GM19023 (cell line): ENCODE measurements around the gene IL17REL.
"Not testable (repeated sequence)": the region's sequence is repeated elsewhere in the genome, so short reads cannot be mapped to it uniquely, and the experiment has no call there.

Experiments
- ATAC-seq: cut with Tn5 transposase; IDR thresholded peaks from one replicate; pipeline ENCODE4 v1.9.1; 2021; ENCODE audit warnings: mild to moderate bottlenecking, moderate library complexity; ENCODE audit not compliant: unreplicated experiment

Gene IL17REL

GRCh38 chr22:49993649-49994360 lies 18.8 kb downstream of the IL17REL start:
- ATAC-seq, result no peak

- ATAC-seq, result no peak
Measured at GRCh38 chr22:49992921-49993648, 19.5 kb downstream of the IL17REL start.

- ATAC-seq, result no peak
Measured at GRCh38 chr22:49991907-49992533, 20.5 kb downstream of the IL17REL start.

GRCh38 chr22:49991167-49991566 lies 21.4 kb downstream of the IL17REL start:
- ATAC-seq, result no peak

- ATAC-seq, result not testable (repeated sequence)
Measured at GRCh38 chr22:49989826-49990225, 22.7 kb downstream of the IL17REL start.

- ATAC-seq, result no peak
Measured at GRCh38 chr22:49986325-49986724, 26.2 kb downstream of the IL17REL start.

- no peak for ATAC-seq
Measured at GRCh38 chr22:49983148-49984042, 29.2 kb downstream of the IL17REL start.

- ATAC-seq, result not testable (repeated sequence)
Measured at GRCh38 chr22:49981799-49982198, 30.8 kb downstream of the IL17REL start.

- no peak for ATAC-seq
Measured at GRCh38 chr22:49979587-49980264, 32.8 kb downstream of the IL17REL start.

GRCh38 chr22:49977578-49977977 lies 35.0 kb downstream of the IL17REL start:
- ATAC-seq, result no peak

- no peak for ATAC-seq
Measured at GRCh38 chr22:49976439-49977175, 36.0 kb downstream of the IL17REL start.

GRCh38 chr22:49975543-49976389 lies 36.8 kb downstream of the IL17REL start:
- no peak for ATAC-seq

GRCh38 chr22:49973018-49973961 lies 39.3 kb downstream of the IL17REL start:
- ATAC-seq, result no peak

- ATAC-seq, result no peak
Measured at GRCh38 chr22:49972163-49973017, 40.2 kb downstream of the IL17REL start.

GRCh38 chr22:49971232-49972162 lies 41.1 kb downstream of the IL17REL start:
- ATAC-seq, result peak; percentile 34
